IPS DF 6.9 (cell line): ENCODE data around the gene SLC39A11.
"Not testable (repeated sequence)": the region's sequence is repeated elsewhere in the genome, so short reads cannot be mapped to it uniquely, and the experiment has no call there.

ENCODE experiments used
- DNase-seq: peaks from one replicate; pipeline ENCODE4 v3.0.0-alpha.2; 2013; ENCODE audit warnings: low read depth, low spot score
- H3K27ac ChIP-seq: one replicate; pipeline ENCODE4 v1.5.1; 2013; ENCODE audit warnings: low read length, control low read depth
- H3K27me3 ChIP-seq: 2 replicates; pipeline ENCODE4 v1.6.1; 2013; ENCODE audit warnings: mild to moderate bottlenecking, low read length; ENCODE audit not compliant: control insufficient read depth, insufficient read depth
- H3K36me3 ChIP-seq: 2 replicates; pipeline ENCODE4 v1.6.1; 2013; ENCODE audit warnings: low read length; ENCODE audit not compliant: control insufficient read depth, insufficient read depth
- H3K4me1 ChIP-seq: 2 replicates; pipeline ENCODE4 v1.6.1; 2013; ENCODE audit warnings: low read length; ENCODE audit not compliant: control insufficient read depth, insufficient read depth
- H3K4me3 ChIP-seq: 2 replicates; pipeline ENCODE4 v1.5.1; 2013; ENCODE audit warnings: mild to moderate bottlenecking, low read length
- H3K9me3 ChIP-seq: 2 replicates; pipeline ENCODE4 v1.6.1; 2013; ENCODE audit warnings: low read length, inconsistent platforms; ENCODE audit not compliant: control insufficient read depth, insufficient read depth
- WGBS: extraction: QIAGEN DNeasy Blood & Tissue Kit; methylation state at CpG from one replicate; pipeline ENCODE4 v1.1.7; 2013; ENCODE audit warnings: mixed read lengths, missing lambda C conversion rate; ENCODE audit not compliant: insufficient read length, insufficient coverage; 5-methylcytosine and 5-hydroxymethylcytosine counted together

The SLC39A11 gene

DNA sequence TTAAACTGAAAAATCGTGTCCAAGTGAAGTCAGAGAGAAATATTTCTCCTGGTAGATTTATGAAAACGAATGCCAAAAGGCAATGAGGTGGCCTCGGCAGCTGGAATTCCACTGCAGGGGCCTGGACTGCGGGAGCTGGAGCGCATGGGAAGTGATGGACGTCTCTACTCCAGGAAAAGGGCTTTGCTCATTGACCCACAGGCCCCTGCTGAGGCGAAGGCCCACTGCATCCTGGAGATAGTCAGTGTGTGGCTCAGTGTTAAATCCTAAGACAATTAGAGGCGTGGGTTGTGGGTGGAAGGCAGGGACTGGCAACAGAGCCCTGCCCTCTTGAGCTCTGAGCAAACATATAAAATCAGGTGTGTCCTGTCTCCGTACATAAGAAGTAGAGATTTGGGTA lies 191.4 kb downstream of the SLC39A11 start:
- Histone ChIP-seq H3K4me1 (no peaks in the 10 kb centered on the region), H3K36me3 (no peaks in the 10 kb centered on the region), H3K27ac (no peak overlapping the region), H3K9me3 (no peaks in the 10 kb centered on the region), H3K4me3 (no peak overlapping the region), H3K27me3 (no peaks in the 10 kb centered on the region)
- WGBS: no CpG with 5 or more reads among the region's 9 CpGs
- no peak for DNase-seq

DNA sequence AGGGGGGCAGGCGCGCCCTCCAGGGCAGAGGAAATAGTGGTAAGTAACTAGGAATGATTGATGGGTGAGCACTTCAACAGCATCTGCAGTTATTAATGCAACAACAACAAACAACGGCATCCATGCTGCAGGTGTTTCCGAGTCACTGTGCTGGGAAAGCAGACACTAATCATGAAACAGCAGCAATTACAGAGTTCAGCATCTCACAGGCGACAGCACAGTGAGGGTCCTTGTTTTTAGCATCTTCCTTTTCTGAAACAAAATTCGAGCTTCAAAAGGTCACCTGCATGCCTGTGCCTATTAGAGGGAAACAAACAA lies 191.9 kb downstream of the SLC39A11 start:
- H3K9me3 ChIP-seq: no peaks in the 10 kb centered on the region
- no peaks in the 10 kb centered on the region for H3K27me3 ChIP-seq
- no peak for DNase-seq
- no peaks in the 10 kb centered on the region for H3K4me1 ChIP-seq
- no peak overlapping the region for H3K27ac ChIP-seq
- WGBS: no CpG with 5 or more reads among the region's 6 CpGs
- H3K36me3 ChIP-seq: no peaks in the 10 kb centered on the region
- no peak overlapping the region for H3K4me3 ChIP-seq

DNA sequence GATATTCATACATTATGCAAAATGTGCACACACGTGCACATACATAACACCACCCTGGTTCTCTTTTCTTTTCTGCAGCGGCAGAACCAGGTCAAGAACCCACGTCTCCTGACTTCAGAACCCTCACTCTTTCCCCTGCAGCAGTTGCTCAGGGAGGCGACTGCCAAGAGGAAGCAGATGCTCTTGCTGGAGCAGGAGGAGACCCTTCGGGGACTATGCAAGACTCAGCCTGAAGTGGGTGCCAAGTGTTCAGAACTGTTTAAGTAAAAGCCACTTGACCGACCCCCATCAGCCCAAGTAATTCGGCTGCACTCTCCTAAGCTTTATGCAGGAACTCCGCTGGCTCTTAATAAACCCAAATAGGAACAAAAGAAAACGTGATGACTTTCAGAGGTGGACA lies 193.8 kb downstream of the SLC39A11 start:
- no peak overlapping the region for H3K27ac ChIP-seq
- WGBS: no CpG with 5 or more reads among the region's 9 CpGs
- DNase-seq: no peak

DNA sequence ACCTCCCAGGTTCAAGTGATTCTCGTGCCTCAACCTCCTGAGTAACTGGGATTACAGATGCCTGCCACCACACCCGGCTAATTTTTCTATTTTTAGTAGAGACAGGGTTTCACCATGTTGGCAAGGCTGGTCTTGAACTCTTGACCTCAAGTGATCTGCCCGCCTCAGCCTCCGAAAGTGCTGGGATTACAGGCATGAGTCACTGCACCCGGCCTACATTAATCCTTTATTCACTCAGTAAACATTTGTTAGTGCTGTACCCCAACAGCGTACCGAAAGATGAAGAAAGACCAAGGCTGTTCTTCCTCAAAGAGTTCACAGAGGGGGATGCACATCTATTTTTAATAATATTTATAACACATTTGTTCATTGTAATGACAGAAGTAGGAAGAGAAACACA lies 196.2 kb downstream of the SLC39A11 start:
- not testable (repeated sequence) for H3K9me3 ChIP-seq, H3K4me1 ChIP-seq, H3K27me3 ChIP-seq, H3K4me3 ChIP-seq, H3K36me3 ChIP-seq, DNase-seq, H3K27ac ChIP-seq
- WGBS: no CpG with 5 or more reads among the region's 7 CpGs

More for the DNA sequence above, 193.8 kb downstream of the SLC39A11 start:
- no peaks in the 10 kb centered on the region for H3K36me3 ChIP-seq
- no peaks in the 10 kb centered on the region for H3K27me3 ChIP-seq
- no peaks in the 10 kb centered on the region for H3K4me1 ChIP-seq
- H3K9me3 ChIP-seq: no peaks in the 10 kb centered on the region
- no peak overlapping the region for H3K4me3 ChIP-seq

DNA sequence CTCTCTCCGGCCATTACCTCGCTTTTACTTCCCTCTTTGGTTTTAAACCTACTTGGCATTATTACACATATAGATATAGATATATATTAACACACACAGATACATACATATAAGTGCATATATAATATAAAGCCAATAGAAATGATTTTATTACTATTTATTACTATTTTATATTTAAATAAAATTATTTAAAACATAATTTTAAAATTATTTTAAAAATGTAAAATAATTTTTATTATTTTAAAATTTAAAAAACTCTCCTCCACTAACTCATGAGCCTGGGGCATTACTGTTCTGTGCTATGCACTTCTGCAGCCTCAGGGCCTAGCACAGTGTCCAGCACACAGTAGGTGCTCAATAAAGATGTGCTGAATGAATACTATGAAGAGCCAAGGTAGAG lies 200.9 kb downstream of the SLC39A11 start:
- no peak overlapping the region for H3K4me3 ChIP-seq
- no peaks in the 10 kb centered on the region for H3K27me3 ChIP-seq
- no peak overlapping the region for H3K27ac ChIP-seq
- H3K36me3 ChIP-seq: no peaks in the 10 kb centered on the region
- no CpG with 5 or more reads among the region's 2 CpGs for WGBS
- no peaks in the 10 kb centered on the region for H3K4me1 ChIP-seq
- H3K9me3 ChIP-seq: no peaks in the 10 kb centered on the region
- DNase-seq: no peak

DNA sequence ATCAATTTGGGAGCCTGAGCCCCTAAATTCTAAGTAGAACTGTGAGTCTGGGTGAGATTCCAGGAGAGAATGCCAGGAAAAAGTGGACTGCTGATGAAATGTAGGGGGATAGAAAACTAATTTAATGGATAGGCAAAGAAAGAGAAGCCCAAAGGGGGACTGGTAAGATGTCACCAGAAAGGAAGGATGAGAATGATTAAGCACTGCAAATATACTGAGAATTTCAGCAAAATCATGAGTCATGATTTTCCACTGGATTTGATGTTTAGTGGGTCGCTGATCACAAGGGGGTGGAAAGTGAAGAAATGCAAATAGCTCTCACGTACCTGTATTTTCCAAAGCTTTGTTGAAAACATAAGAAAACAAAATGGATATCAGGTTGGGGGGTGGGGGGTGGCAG lies 201.8 kb downstream of the SLC39A11 start:
- Histone ChIP-seq H3K4me3 (no peak overlapping the region), H3K27ac (no peak overlapping the region), H3K36me3 (no peaks in the 10 kb centered on the region), H3K9me3 (no peaks in the 10 kb centered on the region), H3K27me3 (no peaks in the 10 kb centered on the region), H3K4me1 (no peaks in the 10 kb centered on the region)
- no CpG with 5 or more reads among the region's 2 CpGs for WGBS
- no peak for DNase-seq

DNA sequence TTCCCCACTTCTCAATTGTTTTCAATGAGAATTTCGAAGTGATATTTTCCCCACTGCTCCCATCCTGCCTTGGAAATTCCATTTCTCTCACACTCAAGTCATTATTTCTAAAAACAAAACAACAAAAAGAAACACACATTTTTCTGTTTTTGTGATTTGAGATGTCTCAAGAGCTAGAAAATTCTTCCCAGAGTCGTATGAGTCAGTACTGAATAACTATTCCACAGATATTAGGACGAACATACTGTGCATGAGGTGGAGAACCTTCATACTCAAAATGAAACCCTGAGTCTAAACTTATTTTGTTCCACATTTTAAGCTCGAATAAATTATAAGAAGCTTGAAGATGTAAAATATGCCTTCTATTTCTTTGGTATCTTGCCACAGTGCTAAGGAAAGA lies 204.6 kb downstream of the SLC39A11 start:
- Histone ChIP-seq H3K27ac (no peak overlapping the region), H3K36me3 (no peaks in the 10 kb centered on the region), H3K4me3 (no peak overlapping the region), H3K27me3 (no peaks in the 10 kb centered on the region), H3K4me1 (no peaks in the 10 kb centered on the region), H3K9me3 (no peaks in the 10 kb centered on the region)
- DNase-seq: no peak
- no CpG with 5 or more reads among the region's 4 CpGs for WGBS

DNA sequence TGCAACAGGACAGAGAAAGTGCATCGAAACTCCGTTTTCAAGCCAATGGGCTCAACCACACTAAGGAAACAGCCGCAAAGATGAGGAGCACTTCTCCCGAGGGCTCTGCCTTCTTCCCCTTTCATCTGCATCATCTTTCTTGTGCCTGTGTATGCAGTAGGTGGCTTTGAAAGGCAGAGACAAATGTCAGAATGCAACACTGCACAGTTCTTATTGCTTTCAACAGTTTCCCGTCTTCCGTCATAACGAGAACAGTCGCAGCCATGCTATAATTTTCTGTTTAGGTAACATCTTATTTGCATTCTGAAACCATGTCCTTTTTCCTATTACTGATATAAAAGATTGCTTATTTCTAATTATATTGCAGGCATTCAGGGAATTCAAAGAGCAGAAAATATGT lies 205.2 kb downstream of the SLC39A11 start:
- Histone ChIP-seq H3K4me3 (no peak overlapping the region), H3K27ac (no peak overlapping the region), H3K4me1 (no peaks in the 10 kb centered on the region), H3K27me3 (no peaks in the 10 kb centered on the region), H3K36me3 (no peaks in the 10 kb centered on the region), H3K9me3 (no peaks in the 10 kb centered on the region)
- no peak for DNase-seq
- WGBS: no CpG with 5 or more reads among the region's 8 CpGs

DNA sequence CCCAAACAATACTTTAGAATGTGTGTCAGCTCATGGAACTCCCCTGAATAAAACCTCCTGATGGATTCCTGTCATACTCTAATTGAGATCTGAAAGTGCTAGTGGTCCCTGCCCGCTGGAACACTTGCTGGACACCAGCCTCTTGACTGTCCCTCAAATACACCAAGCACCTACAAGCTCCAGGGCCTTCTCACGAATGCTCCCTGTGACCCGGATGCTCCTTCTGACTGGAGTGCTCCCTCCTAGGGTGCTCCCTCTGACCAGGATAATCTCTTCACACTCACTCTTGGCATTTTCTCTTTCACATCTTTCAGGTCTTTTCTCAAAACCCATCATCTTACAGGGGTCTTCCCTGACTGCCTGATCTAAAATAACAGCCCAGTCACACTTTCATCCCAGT lies 205.9 kb downstream of the SLC39A11 start:
- Histone ChIP-seq H3K27me3 (no peaks in the 10 kb centered on the region), H3K9me3 (no peaks in the 10 kb centered on the region), H3K36me3 (no peaks in the 10 kb centered on the region), H3K4me1 (no peaks in the 10 kb centered on the region), H3K27ac (no peak overlapping the region), H3K4me3 (no peak overlapping the region)
- WGBS: no CpG with 5 or more reads among the region's 3 CpGs
- DNase-seq: no peak

DNA sequence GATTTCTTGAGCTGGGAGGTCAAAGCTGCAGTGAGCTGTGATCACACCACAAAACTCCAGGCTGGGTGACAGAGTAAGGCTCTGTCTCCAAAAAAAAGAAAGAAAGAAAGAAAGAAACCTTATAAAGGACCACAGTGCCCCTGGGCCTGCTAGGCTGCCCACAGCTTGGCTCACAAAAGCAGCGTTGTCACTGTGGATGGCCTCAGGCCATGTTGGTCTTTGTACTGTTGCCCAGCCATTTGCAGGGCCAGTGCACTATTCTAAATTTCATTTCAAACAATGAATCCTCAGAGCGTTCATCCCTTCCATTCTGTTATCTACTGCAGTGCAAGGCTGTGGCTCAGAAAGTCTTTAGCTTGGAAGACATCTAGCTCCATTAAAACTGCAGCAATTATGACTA lies 208.4 kb downstream of the SLC39A11 start:
- H3K36me3 ChIP-seq: no peaks in the 10 kb centered on the region
- no CpG with 5 or more reads among the region's 2 CpGs for WGBS
- DNase-seq: no peak
- H3K9me3 ChIP-seq: no peaks in the 10 kb centered on the region
- H3K27ac ChIP-seq: no peak overlapping the region
- no peak overlapping the region for H3K4me3 ChIP-seq
- no peaks in the 10 kb centered on the region for H3K4me1 ChIP-seq
- H3K27me3 ChIP-seq: no peaks in the 10 kb centered on the region

DNA sequence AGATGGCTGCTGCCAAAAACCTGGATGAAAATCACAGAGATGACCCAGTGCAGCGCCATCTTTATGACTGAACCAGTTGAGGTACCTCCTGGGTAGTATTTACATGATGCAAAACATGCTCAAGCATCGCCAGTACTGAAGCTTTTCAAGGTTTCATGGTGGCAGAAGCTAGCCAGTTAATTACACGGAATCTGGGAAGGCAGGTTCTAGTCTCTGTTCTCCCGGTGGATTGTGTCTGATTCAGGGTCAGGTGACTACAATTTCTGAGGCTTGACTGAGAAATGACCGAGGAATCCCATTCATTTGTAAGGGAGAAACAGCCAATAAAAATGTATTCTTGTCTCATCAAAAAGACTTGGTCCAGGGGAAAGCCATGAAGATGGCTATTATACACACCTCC lies 209.1 kb downstream of the SLC39A11 start:
- Histone ChIP-seq H3K36me3 (no peaks in the 10 kb centered on the region), H3K27ac (no peak overlapping the region), H3K27me3 (no peaks in the 10 kb centered on the region), H3K4me3 (no peak overlapping the region), H3K9me3 (no peaks in the 10 kb centered on the region), H3K4me1 (no peaks in the 10 kb centered on the region)
- no CpG with 5 or more reads among the region's 5 CpGs for WGBS
- no peak for DNase-seq
